Effector memory CD4-positive, alpha-beta T cell (primary cell): ENCODE data around the gene ZMYND8.
"Not testable (repeated sequence)": the region's sequence is repeated elsewhere in the genome, so short reads cannot be mapped to it uniquely, and the experiment has no call there.

ENCODE experiments used
- DNase-seq, 3 donors: peaks; one replicate each; pipeline ENCODE4 v3.0.0-alpha.2; 2020
- H3K27ac ChIP-seq: 2 replicates; pipeline ENCODE4 v1.7.0; 2013; ENCODE audit warnings: mild to moderate bottlenecking, low read length, moderate library complexity; ENCODE audit not compliant: insufficient read depth, poor library complexity, severe bottlenecking
- H3K27me3 ChIP-seq: replicated peaks from 2 replicates; pipeline ENCODE4 v1.7.0; 2013; ENCODE audit warnings: mild to moderate bottlenecking, low read length; ENCODE audit not compliant: insufficient read depth, control insufficient read depth, poor library complexity, severe bottlenecking
- H3K36me3 ChIP-seq: 2 replicates; pipeline ENCODE4 v1.7.0; 2013; ENCODE audit warnings: mild to moderate bottlenecking, low read length, moderate library complexity; ENCODE audit not compliant: control insufficient read depth, insufficient read depth
- H3K4me1 ChIP-seq: 2 replicates; pipeline ENCODE4 v1.7.0; 2013; ENCODE audit warnings: low read length, mild to moderate bottlenecking; ENCODE audit not compliant: control insufficient read depth, insufficient read depth, poor library complexity, severe bottlenecking
- H3K4me3 ChIP-seq: 2 replicates; pipeline ENCODE4 v1.7.0; 2013; ENCODE audit warnings: low read length, low read depth, mild to moderate bottlenecking; ENCODE audit not compliant: insufficient read depth, poor library complexity, severe bottlenecking
- H3K9me3 ChIP-seq: 2 replicates; pipeline ENCODE4 v1.7.0; 2013; ENCODE audit warnings: mild to moderate bottlenecking, low read length, moderate library complexity; ENCODE audit not compliant: control insufficient read depth

ZMYND8 gene

DNA sequence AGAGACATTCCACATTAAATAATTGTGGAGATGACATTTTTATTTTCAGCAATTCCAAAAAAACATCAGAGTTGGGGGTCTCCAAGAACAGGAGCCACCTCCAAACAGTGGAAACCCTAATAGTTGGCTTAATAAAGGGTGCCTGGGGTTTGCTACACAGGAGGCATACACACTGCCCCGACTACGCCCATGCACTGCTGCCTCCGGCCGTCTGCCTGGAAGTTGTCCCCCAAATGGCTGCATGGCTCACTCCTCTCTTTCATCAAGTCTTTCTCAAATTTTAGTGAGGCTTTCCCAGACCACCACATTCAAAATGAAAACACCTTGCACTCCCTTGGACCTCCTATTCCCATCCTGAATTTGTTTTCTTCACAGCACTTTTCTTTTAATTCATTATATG is 58.8 kb downstream of the ZMYND8 start:
- Histone ChIP-seq H3K9me3 (no peaks in the 10 kb centered on the region), H3K36me3 (peaks cover 57% of the 10 kb centered on the region), H3K27ac (no peak overlapping the region), H3K4me3 (no peak overlapping the region), H3K27me3 (no peaks in the 10 kb centered on the region), H3K4me1 (no peaks in the 10 kb centered on the region)
- DNase-seq, result no peak

DNA sequence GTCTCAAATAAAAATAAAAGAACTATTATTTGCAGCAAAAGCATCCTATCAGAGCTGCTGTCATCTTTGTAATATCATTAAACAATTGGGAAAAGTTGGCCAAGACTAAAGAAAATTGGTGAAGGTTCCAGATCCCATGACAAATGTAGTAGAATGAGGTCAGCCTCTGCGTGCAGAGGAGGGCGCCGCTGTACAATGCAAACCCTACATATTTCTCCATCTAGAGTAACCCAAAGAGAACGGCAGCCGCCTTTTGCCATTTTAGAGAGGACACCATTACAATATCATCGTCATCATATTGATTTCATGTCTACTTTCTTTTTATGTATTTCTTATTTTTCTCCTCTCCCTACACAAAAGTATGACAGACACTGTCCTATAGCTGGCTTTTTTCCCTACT is 59.5 kb downstream of the ZMYND8 start:
- no peak for DNase-seq
- Histone ChIP-seq H3K27ac (no peak overlapping the region), H3K4me1 (no peaks in the 10 kb centered on the region), H3K27me3 (no peaks in the 10 kb centered on the region), H3K36me3 (peaks cover 56% of the 10 kb centered on the region), H3K4me3 (no peak overlapping the region), H3K9me3 (no peaks in the 10 kb centered on the region)

GRCh38 chr20:47295921-47296426 is 60.5 kb downstream of the ZMYND8 start:
- no peaks in the 10 kb centered on the region for H3K9me3 ChIP-seq
- no peaks in the 10 kb centered on the region for H3K27me3 ChIP-seq
- H3K4me3 ChIP-seq, result no peak overlapping the region
- no peaks in the 10 kb centered on the region for H3K4me1 ChIP-seq
- DNase-seq, result no peak
- H3K27ac ChIP-seq, result no peak overlapping the region
- peaks cover 65% of the 10 kb centered on the region for H3K36me3 ChIP-seq

GRCh38 chr20:47295129-47295813 is 61.2 kb downstream of the ZMYND8 start:
- Histone ChIP-seq H3K4me3 (no peak overlapping the region), H3K27me3 (no peaks in the 10 kb centered on the region), H3K9me3 (no peaks in the 10 kb centered on the region), H3K4me1 (no peaks in the 10 kb centered on the region), H3K27ac (no peak overlapping the region), H3K36me3 (peaks cover 61% of the 10 kb centered on the region)
- no peak for DNase-seq

DNA sequence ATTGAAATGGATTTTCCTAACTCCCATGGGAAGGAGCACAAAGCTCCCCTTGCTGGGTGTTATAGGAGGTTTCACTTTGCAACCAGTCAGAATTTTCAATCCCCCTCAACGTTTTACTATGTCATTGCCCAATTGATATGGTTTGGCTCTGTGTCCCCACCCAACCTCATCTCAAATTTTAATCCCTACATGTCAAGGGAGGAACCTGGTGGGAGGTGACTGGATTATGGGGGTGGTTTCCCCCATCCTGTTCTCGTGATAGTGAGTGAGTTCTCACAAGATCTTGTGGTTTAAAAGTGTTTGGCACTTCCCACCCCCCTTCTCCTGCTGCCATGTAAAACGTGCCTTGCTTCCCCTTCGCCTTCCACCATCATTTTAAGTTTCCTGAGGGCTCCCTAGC is 62.9 kb downstream of the ZMYND8 start:
- H3K4me3 ChIP-seq, result no peak overlapping the region
- H3K36me3 ChIP-seq, result peaks cover 63% of the 10 kb centered on the region
- no peaks in the 10 kb centered on the region for H3K4me1 ChIP-seq
- no peak overlapping the region for H3K27ac ChIP-seq
- no peak for DNase-seq
- no peaks in the 10 kb centered on the region for H3K27me3 ChIP-seq
- H3K9me3 ChIP-seq, result no peaks in the 10 kb centered on the region

DNA sequence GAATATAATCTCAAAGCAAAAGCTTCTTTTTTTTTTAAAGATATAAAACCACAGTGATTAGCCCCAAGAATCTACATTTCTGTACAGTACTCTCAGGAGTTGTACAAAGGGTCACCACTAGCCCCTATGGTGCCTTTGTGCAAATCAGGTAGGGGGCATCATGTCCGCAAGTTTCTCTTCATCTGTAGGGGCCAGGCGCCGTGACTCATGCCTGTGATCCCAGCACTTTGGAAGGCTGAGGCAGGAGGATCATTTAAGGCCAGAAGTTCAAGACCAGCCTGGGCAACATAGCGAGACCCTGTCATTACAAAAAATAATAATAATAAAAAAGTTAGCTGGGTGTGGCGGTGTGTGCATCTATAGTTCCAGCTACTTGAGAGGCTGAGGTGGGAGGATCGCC is 63.9 kb downstream of the ZMYND8 start:
- no peak for DNase-seq
- H3K27me3 ChIP-seq, result no peaks in the 10 kb centered on the region
- H3K4me1 ChIP-seq, result no peaks in the 10 kb centered on the region
- no peaks in the 10 kb centered on the region for H3K9me3 ChIP-seq
- peaks cover 59% of the 10 kb centered on the region for H3K36me3 ChIP-seq
- H3K27ac ChIP-seq, result no peak overlapping the region
- no peak overlapping the region for H3K4me3 ChIP-seq

DNA sequence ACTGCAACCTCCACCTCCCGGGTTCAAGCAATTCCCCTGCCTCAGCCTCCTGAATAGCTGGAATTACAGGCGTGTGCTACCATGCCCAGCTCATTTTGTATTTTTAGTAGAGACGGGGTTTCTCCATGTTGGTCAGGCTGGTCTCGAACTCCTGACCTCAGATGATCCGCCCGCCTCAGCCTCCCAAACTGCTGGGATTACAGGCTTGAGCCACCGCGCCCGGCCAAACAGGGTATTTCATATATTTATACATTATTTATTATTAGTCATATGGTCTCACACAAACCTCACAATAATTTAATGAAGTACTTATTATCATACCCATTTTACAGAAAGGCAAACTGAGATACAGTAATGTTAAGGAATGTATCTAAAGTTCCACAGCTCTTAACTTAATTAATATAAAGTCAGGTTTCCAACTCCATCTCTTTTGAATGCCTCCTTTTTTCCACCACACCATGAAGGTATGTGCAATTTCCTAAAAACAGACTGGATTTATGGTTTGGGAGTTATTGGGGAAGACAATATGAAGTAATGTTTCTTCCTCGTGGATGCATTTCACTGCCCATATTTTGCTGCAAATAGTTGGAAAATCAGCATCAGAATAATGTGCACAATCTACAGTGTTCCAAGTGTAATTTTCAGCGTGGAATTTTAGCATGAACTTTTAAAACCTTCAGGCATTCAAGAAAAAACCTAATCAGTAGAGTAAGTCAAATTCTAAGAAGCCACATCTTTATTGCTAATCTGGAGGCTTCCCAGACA is 65.7 kb downstream of the ZMYND8 start:
- H3K4me1 ChIP-seq, result no peaks in the 10 kb centered on the region
- no peaks in the 10 kb centered on the region for H3K27me3 ChIP-seq
- peaks cover 65% of the 10 kb centered on the region for H3K36me3 ChIP-seq
- no peak for DNase-seq
- no peak overlapping the region for H3K27ac ChIP-seq
- no peak overlapping the region for H3K4me3 ChIP-seq
- H3K9me3 ChIP-seq, result no peaks in the 10 kb centered on the region

DNA sequence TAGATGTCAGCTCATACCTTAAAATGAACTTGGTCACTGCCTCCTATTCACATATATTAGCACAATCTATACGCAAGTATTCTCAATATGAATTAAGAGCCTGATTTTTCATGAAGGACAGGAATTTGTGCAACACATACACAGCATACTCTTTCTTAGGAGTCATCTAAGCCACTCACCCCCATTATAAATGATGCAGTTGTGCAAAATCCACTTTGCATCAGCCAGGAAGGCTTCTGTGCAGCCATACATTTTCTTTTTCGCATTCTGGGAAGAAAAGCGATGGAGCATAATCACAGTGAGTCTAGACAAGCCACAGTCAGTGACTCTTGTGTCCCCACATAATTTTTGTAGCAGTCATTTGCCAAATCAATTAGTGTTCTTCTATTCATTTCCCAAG is 66.5 kb downstream of the ZMYND8 start:
- H3K27me3 ChIP-seq, result no peaks in the 10 kb centered on the region
- no peaks in the 10 kb centered on the region for H3K9me3 ChIP-seq
- H3K36me3 ChIP-seq, result peaks cover 61% of the 10 kb centered on the region

GRCh38 chr20:47289096-47289495 is 67.4 kb downstream of the ZMYND8 start:
- H3K4me3 ChIP-seq, result no peak overlapping the region
- H3K27ac ChIP-seq, result no peak overlapping the region
- H3K9me3 ChIP-seq, result no peaks in the 10 kb centered on the region
- H3K36me3 ChIP-seq, result peaks cover 58% of the 10 kb centered on the region
- no peaks in the 10 kb centered on the region for H3K4me1 ChIP-seq
- H3K27me3 ChIP-seq, result no peaks in the 10 kb centered on the region
- no peak for DNase-seq

More for the DNA sequence above, 66.5 kb downstream of the ZMYND8 start:
- Histone ChIP-seq H3K27ac (no peak overlapping the region), H3K4me1 (no peaks in the 10 kb centered on the region), H3K4me3 (no peak overlapping the region)
- no peak for DNase-seq

- H3K27ac ChIP-seq, H3K4me3 ChIP-seq, H3K9me3 ChIP-seq, H3K4me1 ChIP-seq, DNase-seq, H3K27me3 ChIP-seq: not testable (repeated sequence)
- H3K36me3 ChIP-seq, result peaks cover 53% of the 10 kb centered on the region
Observed at GRCh38 chr20:47288530-47288929, 68.0 kb downstream of the ZMYND8 start.
